K562 (cell line): ENCODE data around the gene NEDD4. TPM values are rescaled to one million over a fixed set of nuclear protein-coding genes. Genes with fewer than 3 reads are reported as not detected.

Source experiments
- ATAC-seq: fragments of 200-7000 bp; cut with Tn5 transposase; 3 replicates; pipeline ENCODE4 v1.9.1; 2020; ENCODE audit warnings: moderate library complexity
- BruUV-seq: library from RNA; stranded (reverse); fragments of 400-500 nt; replicated peaks from 2 replicates; lab custom pipeline; 2021; lab: Mats Ljungman, UMichigan
- CTCF ChIA-PET: fragments of 300-600 bp; formaldehyde crosslinking; extraction: SDS; loops from one replicate; lab custom pipeline; 2021; ENCODE audit warnings: low intra/inter-chr PET ratio; lab: Yijun Ruan, JAX
- POLR2A ChIA-PET: fragments of 300-600, 350-650 bp; sonication (Branson Sonifier 250); formaldehyde crosslinking; extraction: SDS; loops from one replicate; lab custom pipeline; 2021; ENCODE audit warnings: antibody characterized with exemption, inconsistent platforms; lab: Yijun Ruan, JAX
- DNase-seq, 4 experiments: peaks; one replicate each; pipeline versions ENCODE4 v3.0.0 to v3.0.0-alpha.2; 2011 to 2018; ENCODE audit warnings: low spot score in 3 of 4, mixed read lengths in 3 of 4; ENCODE audit errors: extremely low read depth in 1 of 4
- FAIRE-seq: peaks from 2 replicates; lab custom pipeline; 2011; peaks lifted over from hg19 to GRCh38; lab: Jason Lieb, UNC
- H2AFZ ChIP-seq: 2 replicates; pipeline ENCODE4 v1.6.0; 2011; ENCODE audit warnings: low read depth, low read length, control low read depth, inconsistent platforms
- H3K27ac ChIP-seq: fragments of 200-600 bp; 3 replicates; pipeline ENCODE4 v1.8.0; 2011; ENCODE audit warnings: low read depth, mild to moderate bottlenecking, control low read depth, inconsistent platforms, low read length, moderate library complexity, mixed read lengths; ENCODE audit errors: extremely low read depth
- H3K27me3 ChIP-seq, 2 experiments: fragments of 300-600 bp in 1 of 2; 2 replicates in 1 of 2; 3 replicates in 1 of 2; pipeline versions ENCODE4 v1.6.0 to v1.8.0; 2011; ENCODE audit warnings: inconsistent platforms in 2 of 2, low read length in 2 of 2, mild to moderate bottlenecking in 1 of 2, mixed read lengths in 1 of 2, moderate library complexity in 1 of 2; ENCODE audit not compliant: control insufficient read depth in 2 of 2, insufficient read depth in 2 of 2
- H3K36me3 ChIP-seq: fragments of 300-600 bp; 3 replicates; pipeline ENCODE4 v1.8.0; 2011; ENCODE audit warnings: mild to moderate bottlenecking, low read length, inconsistent platforms; ENCODE audit not compliant: control insufficient read depth, insufficient read depth
- H3K4me1 ChIP-seq, 2 experiments: fragments of 200-600 bp in 1 of 2; replicated peaks in 1 of 2; 2 replicates in 1 of 2; 3 replicates in 1 of 2; pipeline versions ENCODE4 v1.5.1 to v1.8.0; 2011; ENCODE audit warnings: inconsistent platforms in 2 of 2, low read length in 2 of 2, mild to moderate bottlenecking in 1 of 2, mixed read lengths in 1 of 2, moderate library complexity in 1 of 2; ENCODE audit not compliant: control insufficient read depth in 2 of 2, insufficient read depth in 2 of 2
- H3K4me2 ChIP-seq: 2 replicates; pipeline ENCODE4 v1.6.1; 2011; ENCODE audit warnings: low read length, control low read depth, inconsistent platforms, mixed read lengths; ENCODE audit not compliant: insufficient read depth
- H3K4me3 ChIP-seq: fragments of 200-600 bp; sonication (generic), shearing (Covaris generic); 2 replicates; pipeline ENCODE4 v1.5.1; 2016; ENCODE audit warnings: control low read depth, inconsistent platforms
- H3K79me2 ChIP-seq: fragments of 200-600 bp; 3 replicates; pipeline ENCODE4 v1.8.0; 2011; ENCODE audit warnings: low read length, inconsistent platforms; ENCODE audit not compliant: control insufficient read depth, insufficient read depth
- H3K9ac ChIP-seq, 2 experiments: 2 replicates each; pipeline versions ENCODE4 v1.6.0 to v1.6.1; 2011; ENCODE audit warnings: low read depth in 2 of 2, low read length in 2 of 2, control low read depth in 1 of 2, inconsistent platforms in 1 of 2, mild to moderate bottlenecking in 1 of 2, mixed read lengths in 1 of 2; ENCODE audit not compliant: insufficient read depth in 1 of 2
- H3K9me1 ChIP-seq: one replicate; pipeline ENCODE4 v1.6.0; 2011; ENCODE audit warnings: inconsistent platforms, mild to moderate bottlenecking, low read length, moderate library complexity; ENCODE audit not compliant: control insufficient read depth, insufficient read depth
- H3K9me3 ChIP-seq: replicated peaks from 2 replicates; pipeline ENCODE4 v1.5.1; 2011; ENCODE audit warnings: low read depth, low read length, inconsistent platforms; ENCODE audit not compliant: control insufficient read depth, insufficient read depth
- H4K20me1 ChIP-seq: replicated peaks from 2 replicates; pipeline ENCODE4 v1.6.1; 2011; ENCODE audit warnings: low read length, inconsistent platforms, mixed read lengths; ENCODE audit not compliant: control insufficient read depth, insufficient read depth
- CBX1 ChIP-seq: sonication (generic); IDR thresholded peaks from 2 replicates; pipeline ENCODE4 v1.6.1; 2016; ENCODE audit warnings: antibody characterized with exemption, low read depth, mild to moderate bottlenecking
- CBX8 ChIP-seq: fragments of 200-600 bp; sonication (generic); IDR thresholded peaks from 2 replicates; pipeline ENCODE4 v1.6.1; 2012; ENCODE audit warnings: borderline replicate concordance, mixed run types, low read depth, mild to moderate bottlenecking, moderate library complexity, mixed read lengths, low read length, control low read depth, inconsistent platforms; ENCODE audit not compliant: poor library complexity, severe bottlenecking; ENCODE audit errors: extremely low read depth
- GATA2 ChIP-seq: sonication (generic); formaldehyde crosslinking; IDR thresholded peaks from 2 replicates; pipeline ENCODE4 v1.4.0; 2020; ENCODE audit warnings: mild to moderate bottlenecking, missing genetic modification reagents
- L3MBTL2 ChIP-seq: fragments of 450-650 bp; IDR thresholded peaks from 2 replicates; pipeline ENCODE4 v1.6.1; 2016; ENCODE audit warnings: mild to moderate bottlenecking, moderate library complexity
- NBN ChIP-seq: fragments of 450-650 bp; IDR thresholded peaks from 2 replicates; pipeline ENCODE4 v1.6.1; 2016; ENCODE audit warnings: low read depth, mild to moderate bottlenecking
- POLR3G ChIP-seq: IDR thresholded peaks from 2 replicates; pipeline ENCODE4 v1.6.1; 2011; ENCODE audit not compliant: insufficient read length, insufficient replicate concordance; ENCODE audit errors: extremely low read depth
- RBM17 ChIP-seq: fragments of 200-400 bp; formaldehyde crosslinking; IDR thresholded peaks from 2 replicates; pipeline ENCODE4 v1.6.1; 2017; ENCODE audit warnings: low read depth, mild to moderate bottlenecking, low read length, borderline replicate concordance
- RUNX1 ChIP-seq: sonication (generic); IDR thresholded peaks from 2 replicates; pipeline ENCODE4 v1.6.1; 2016; ENCODE audit warnings: antibody characterized with exemption, low read depth
- STAG1 ChIP-seq: sonication (generic); formaldehyde crosslinking; IDR thresholded peaks from 2 replicates; pipeline ENCODE4 v1.5.0; 2020; ENCODE audit warnings: missing genetic modification reagents, borderline replicate concordance
- ZC3H11A ChIP-seq: IDR thresholded peaks from 2 replicates; pipeline ENCODE4 v1.6.1; 2012; ENCODE audit warnings: low read depth, low read length, improper control_type of control experiment
- ZFX ChIP-seq: sonication (generic); formaldehyde crosslinking; IDR thresholded peaks from 2 replicates; pipeline ENCODE4 v1.8.0; 2022; ENCODE audit warnings: mild to moderate bottlenecking, missing genetic modification reagents, moderate library complexity
- ZNF121 ChIP-seq: sonication (generic); formaldehyde crosslinking; conservative IDR thresholded peaks from 2 replicates; pipeline ENCODE4 v1.8.0; 2022; ENCODE audit warnings: missing genetic modification reagents
- ZNF696 ChIP-seq: fragments of 250-450 bp; sonication (Bioruptor Pico); conservative IDR thresholded peaks from 2 replicates; pipeline ENCODE4 v1.4.0; 2020; ENCODE audit warnings: mild to moderate bottlenecking, moderate library complexity
- WGBS: fragments of 100-300 bp; shearing (Covaris generic); methylation state at CpG from one replicate; pipeline ENCODE4 v1.1.6; 2016; ENCODE audit warnings: low coverage, mixed read lengths; ENCODE audit not compliant: insufficient coverage; ENCODE audit errors: missing lambda C conversion rate; 5-methylcytosine and 5-hydroxymethylcytosine counted together
- in situ Hi-C: fragments of 300-500 bp; cut with MboI; formaldehyde crosslinking; loops from 4 replicates; pipeline ENCODE4 v1.15.0; 2018; ENCODE audit warnings: inconsistent platforms, mixed read lengths
- intact Hi-C: fragments of 100-400 bp; cut with micrococcal nuclease; formaldehyde crosslinking; loops from 2 replicates; pipeline ENCODE4 v1.14.2; 2022
- polyA plus RNA-seq, 8 experiments: library from polyadenylated mRNA; depleted of rRNA in 4 of 8; stranded (reverse) in 5 of 8; unstranded in 3 of 8; fragments of >200 nt; fragmentation: Nextera tagmentation in 2 of 8; fragmentation: Illumina TruSeq in 1 of 8; extraction: Ambion mirVana in 2 of 8; extraction: Trizol in 1 of 8; gene quantifications; 2 replicates each; pipeline versions ENCODE4 v1.2.1 to v1.2.3, GENCODE V29; 2011 to 2014; ENCODE audit warnings: inconsistent platforms in 1 of 8, missing spikeins in 1 of 8
- total RNA-seq, 7 experiments: library from RNA; depleted of rRNA in 6 of 7; stranded (reverse); fragments of >200 nt in 6 of 7; fragmentation: Illumina TruSeq in 2 of 7; extraction: Trizol in 2 of 7; gene quantifications; 2 replicates each; pipeline versions ENCODE4 v1.2.1 to v1.2.3, GENCODE V29; 2011 to 2021; ENCODE audit warnings: low replicate concordance in 1 of 7
- TF ChIP-seq, protein P1 (sequence below), 2 experiments: fragments of 450-650 bp in 1 of 2; sonication (generic) in 1 of 2; formaldehyde crosslinking in 1 of 2; IDR thresholded peaks in 1 of 2; conservative IDR thresholded peaks in 1 of 2; 2 replicates each; pipeline versions ENCODE4 v1.6.1 to v1.8.1; 2016 to 2023; ENCODE audit warnings: mild to moderate bottlenecking in 2 of 2, moderate library complexity in 2 of 2, inconsistent platforms in 1 of 2, missing genetic modification reagents in 1 of 2
- TF ChIP-seq, protein P2 (sequence below): sonication (generic); formaldehyde crosslinking; IDR thresholded peaks from 2 replicates; pipeline ENCODE4 v1.8.0; 2023; ENCODE audit warnings: mild to moderate bottlenecking, missing genetic modification reagents
- TF ChIP-seq, protein P3 (sequence below): fragments of 450-650 bp; formaldehyde crosslinking; IDR thresholded peaks from 2 replicates; pipeline ENCODE4 v1.4.0; 2020; ENCODE audit warnings: mild to moderate bottlenecking, moderate library complexity

NEDD4 gene
- total and polyA plus RNA-seq, 9 of the 15 experiments (the other 6 are each of a cell fraction or from before 2014, with no cell fraction given): 7.2 to 23.7 (median 17.3) TPM

DNA sequence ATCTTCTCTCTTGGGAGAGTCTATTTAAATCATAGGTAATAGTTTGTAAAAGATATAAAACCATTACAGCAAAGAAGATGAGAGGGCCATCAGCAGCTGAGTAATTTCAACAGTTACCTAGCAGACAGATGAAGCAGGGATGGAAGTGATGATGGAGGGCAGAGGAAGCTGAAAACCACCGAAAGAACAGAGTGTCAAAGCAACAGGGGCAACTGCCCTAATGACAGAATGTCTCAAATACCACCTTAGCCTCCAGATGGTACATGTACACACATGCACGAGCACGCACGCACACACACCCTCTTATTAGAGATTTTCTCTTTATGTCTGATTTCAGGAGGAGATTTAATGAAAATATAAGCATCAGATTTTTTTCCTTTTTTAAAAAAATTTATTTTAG is 64.5 kb downstream of the NEDD4 start:
- POLR2A ChIA-PET: no interaction called here
- 66% methylated on average over 4 of the region's 4 CpGs for WGBS

More for the DNA sequence above, 64.5 kb downstream of the NEDD4 start:
- no TSS peak for BruUV-seq
- TF ChIP-seq ZFX (CRISPR knock-in tag): no peak
- no peak for TF ChIP-seq ZNF696 (CRISPR knock-in tag)
- TF ChIP-seq RBM17: no peak
- no peak for TF ChIP-seq NBN
- no peak for TF ChIP-seq RUNX1
- TF ChIP-seq GATA2 (CRISPR knock-in tag): no peak
- TF ChIP-seq, protein P1, sequence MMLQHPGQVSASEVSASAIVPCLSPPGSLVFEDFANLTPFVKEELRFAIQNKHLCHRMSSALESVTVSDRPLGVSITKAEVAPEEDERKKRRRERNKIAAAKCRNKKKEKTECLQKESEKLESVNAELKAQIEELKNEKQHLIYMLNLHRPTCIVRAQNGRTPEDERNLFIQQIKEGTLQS (IDR thresholded peaks at IDR 0.05): no peak
- TF ChIP-seq, protein P1 (CRISPR knock-in tag; conservative IDR thresholded peaks at IDR 0.05): no peak
- TF ChIP-seq ZC3H11A: no peak
- no peak for TF ChIP-seq POLR3G
- TF ChIP-seq, protein P2, sequence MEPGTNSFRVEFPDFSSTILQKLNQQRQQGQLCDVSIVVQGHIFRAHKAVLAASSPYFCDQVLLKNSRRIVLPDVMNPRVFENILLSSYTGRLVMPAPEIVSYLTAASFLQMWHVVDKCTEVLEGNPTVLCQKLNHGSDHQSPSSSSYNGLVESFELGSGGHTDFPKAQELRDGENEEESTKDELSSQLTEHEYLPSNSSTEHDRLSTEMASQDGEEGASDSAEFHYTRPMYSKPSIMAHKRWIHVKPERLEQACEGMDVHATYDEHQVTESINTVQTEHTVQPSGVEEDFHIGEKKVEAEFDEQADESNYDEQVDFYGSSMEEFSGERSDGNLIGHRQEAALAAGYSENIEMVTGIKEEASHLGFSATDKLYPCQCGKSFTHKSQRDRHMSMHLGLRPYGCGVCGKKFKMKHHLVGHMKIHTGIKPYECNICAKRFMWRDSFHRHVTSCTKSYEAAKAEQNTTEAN (CRISPR knock-in tag): no peak
- TF ChIP-seq, protein P3, sequence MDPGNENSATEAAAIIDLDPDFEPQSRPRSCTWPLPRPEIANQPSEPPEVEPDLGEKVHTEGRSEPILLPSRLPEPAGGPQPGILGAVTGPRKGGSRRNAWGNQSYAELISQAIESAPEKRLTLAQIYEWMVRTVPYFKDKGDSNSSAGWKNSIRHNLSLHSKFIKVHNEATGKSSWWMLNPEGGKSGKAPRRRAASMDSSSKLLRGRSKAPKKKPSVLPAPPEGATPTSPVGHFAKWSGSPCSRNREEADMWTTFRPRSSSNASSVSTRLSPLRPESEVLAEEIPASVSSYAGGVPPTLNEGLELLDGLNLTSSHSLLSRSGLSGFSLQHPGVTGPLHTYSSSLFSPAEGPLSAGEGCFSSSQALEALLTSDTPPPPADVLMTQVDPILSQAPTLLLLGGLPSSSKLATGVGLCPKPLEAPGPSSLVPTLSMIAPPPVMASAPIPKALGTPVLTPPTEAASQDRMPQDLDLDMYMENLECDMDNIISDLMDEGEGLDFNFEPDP (CRISPR knock-in tag): no peak
- no peak for TF ChIP-seq STAG1
- no peak for TF ChIP-seq L3MBTL2
- TF ChIP-seq CBX1: no peak
- no peak for TF ChIP-seq CBX8
- TF ChIP-seq ZNF121 (CRISPR knock-in tag): no peak
- DNase-seq (no peak), ATAC-seq (no peak), FAIRE-seq (no peak)
- CTCF ChIA-PET: no interaction called here
- in situ Hi-C loops (no loop called here), intact Hi-C loops (no loop called here)
- no peaks in the 10 kb centered on the region for H3K4me1 ChIP-seq
- H3K79me2 ChIP-seq: no peaks in the 10 kb centered on the region
- no peak overlapping the region for H2AFZ ChIP-seq
- no peaks in the 10 kb centered on the region for H3K9me1 ChIP-seq
- H3K9me3 ChIP-seq: no peaks in the 10 kb centered on the region
- no peak overlapping the region for H3K9ac ChIP-seq
- no peak overlapping the region for H3K4me3 ChIP-seq
- H3K27ac ChIP-seq: no peak overlapping the region
- no peak overlapping the region for H3K4me2 ChIP-seq
- H3K36me3 ChIP-seq: no peaks in the 10 kb centered on the region
- H4K20me1 ChIP-seq: no peaks in the 10 kb centered on the region
- no peaks in the 10 kb centered on the region for H3K27me3 ChIP-seq
